ENCODE measurements around the gene GALNT15.

GALNT15 gene

GRCh38 chr3:16174389-16174788 is at the start of gene GALNT15:
GALNT15 (plus strand) TSS chr3:16174680; CDS start chr3:16175152, 472 bp downstream.
- peak; percentile 97 for DNase-seq (ENCODE audit: low read depth, low spot score)

GRCh38 chr3:16126634-16127033 is 47.8 kb upstream of the GALNT15 start:
- DNase-seq (ENCODE audit: low read depth, low spot score), result no peak

GRCh38 chr3:16127249-16127648 is 47.2 kb upstream of the GALNT15 start:
- no peak for DNase-seq (ENCODE audit: low read depth, low spot score)

GRCh38 chr3:16130066-16130465 is 44.4 kb upstream of the GALNT15 start:
- DNase-seq (ENCODE audit: low read depth, low spot score), result peak; percentile 84

- DNase-seq (ENCODE audit: low read depth, low spot score), result no peak
These were observed 42.3 kb upstream of the GALNT15 start for GRCh38 chr3:16132190-16132589.

GRCh38 chr3:16132928-16133327 is 41.6 kb upstream of the GALNT15 start:
- no peak for DNase-seq (ENCODE audit: low read depth, low spot score)

- DNase-seq (ENCODE audit: low read depth, low spot score), result no peak
These were observed 40.1 kb upstream of the GALNT15 start for GRCh38 chr3:16134173-16134928.

- DNase-seq (ENCODE audit: low read depth, low spot score), result peak; percentile 69
These were observed 38.4 kb upstream of the GALNT15 start for GRCh38 chr3:16136055-16136454.

GRCh38 chr3:16137044-16137443 is 37.4 kb upstream of the GALNT15 start:
- no peak for DNase-seq (ENCODE audit: low read depth, low spot score)

GRCh38 chr3:16137977-16138376 is 36.5 kb upstream of the GALNT15 start:
- DNase-seq (ENCODE audit: low read depth, low spot score), result no peak

GRCh38 chr3:16140116-16140893 is 34.2 kb upstream of the GALNT15 start:
- peak; percentile 94 for DNase-seq (ENCODE audit: low read depth, low spot score)

GRCh38 chr3:16140894-16141285 is 33.6 kb upstream of the GALNT15 start:
- DNase-seq (ENCODE audit: low read depth, low spot score), result no peak

- no peak for DNase-seq (ENCODE audit: low read depth, low spot score)
These were observed 32.0 kb upstream of the GALNT15 start for GRCh38 chr3:16142350-16143025.

- DNase-seq (ENCODE audit: low read depth, low spot score), result no peak
These were observed 30.5 kb upstream of the GALNT15 start for GRCh38 chr3:16143861-16144447.

GRCh38 chr3:16145176-16145575 is 29.3 kb upstream of the GALNT15 start:
- DNase-seq (ENCODE audit: low read depth, low spot score), result no peak

GRCh38 chr3:16146015-16146730 is 28.3 kb upstream of the GALNT15 start:
- DNase-seq (ENCODE audit: low read depth, low spot score), result no peak

GRCh38 chr3:16147220-16147994 is 27.1 kb upstream of the GALNT15 start:
- DNase-seq (ENCODE audit: low read depth, low spot score), result no peak

GRCh38 chr3:16148213-16148612 is 26.3 kb upstream of the GALNT15 start:
- DNase-seq (ENCODE audit: low read depth, low spot score), result no peak

- peak; percentile 80 for DNase-seq (ENCODE audit: low read depth, low spot score)
These were observed 25.7 kb upstream of the GALNT15 start for GRCh38 chr3:16148783-16149182.

GRCh38 chr3:16150285-16150684 is 24.2 kb upstream of the GALNT15 start:
- DNase-seq (ENCODE audit: low read depth, low spot score), result no peak

GRCh38 chr3:16151109-16151508 is 23.4 kb upstream of the GALNT15 start:
- DNase-seq (ENCODE audit: low read depth, low spot score), result peak; percentile 63
